Nephron (organoid): ENCODE results near the gene TNFAIP1.

ENCODE experiments used
- H3K27ac Mint-ChIP-seq, 3 experiments: 2 replicates each; pipeline ENCODE4 v1.8.0; 2020; ENCODE audit warnings: mixed read lengths in 3 of 3, mild to moderate bottlenecking in 2 of 3, moderate library complexity in 1 of 3
- H3K27me3 Mint-ChIP-seq: 2 replicates; pipeline ENCODE4 v1.8.0; 2021; ENCODE audit warnings: low read depth, mild to moderate bottlenecking, moderate library complexity, mixed read lengths
- H3K36me3 Mint-ChIP-seq: 2 replicates; pipeline ENCODE4 v1.8.0; 2020; ENCODE audit warnings: low read depth, mixed read lengths
- H3K4me1 Mint-ChIP-seq: 2 replicates; pipeline ENCODE4 v1.8.0; 2020; ENCODE audit warnings: mixed read lengths
- H3K4me3 Mint-ChIP-seq, 3 experiments: 2 replicates each; pipeline ENCODE4 v1.8.0; 2020; ENCODE audit warnings: mild to moderate bottlenecking in 3 of 3, mixed read lengths in 3 of 3, moderate library complexity in 2 of 3
- H3K9me3 Mint-ChIP-seq: 2 replicates; pipeline ENCODE4 v1.8.0; 2020; ENCODE audit warnings: mixed read lengths
- TF ChIP-seq, protein P1 (sequence below), 3 experiments: fragments of 200-600 bp; sonication (generic); IDR thresholded peaks; one replicate each; pipeline ENCODE4 v1.5.0; 2021; ENCODE audit warnings: antibody characterized with exemption in 3 of 3; ENCODE audit not compliant: unreplicated experiment in 3 of 3

TNFAIP1 gene

GRCh38 chr17:28317099-28317965, 18.2 kb upstream of the TNFAIP1 start:
- TF ChIP-seq, protein P1, sequence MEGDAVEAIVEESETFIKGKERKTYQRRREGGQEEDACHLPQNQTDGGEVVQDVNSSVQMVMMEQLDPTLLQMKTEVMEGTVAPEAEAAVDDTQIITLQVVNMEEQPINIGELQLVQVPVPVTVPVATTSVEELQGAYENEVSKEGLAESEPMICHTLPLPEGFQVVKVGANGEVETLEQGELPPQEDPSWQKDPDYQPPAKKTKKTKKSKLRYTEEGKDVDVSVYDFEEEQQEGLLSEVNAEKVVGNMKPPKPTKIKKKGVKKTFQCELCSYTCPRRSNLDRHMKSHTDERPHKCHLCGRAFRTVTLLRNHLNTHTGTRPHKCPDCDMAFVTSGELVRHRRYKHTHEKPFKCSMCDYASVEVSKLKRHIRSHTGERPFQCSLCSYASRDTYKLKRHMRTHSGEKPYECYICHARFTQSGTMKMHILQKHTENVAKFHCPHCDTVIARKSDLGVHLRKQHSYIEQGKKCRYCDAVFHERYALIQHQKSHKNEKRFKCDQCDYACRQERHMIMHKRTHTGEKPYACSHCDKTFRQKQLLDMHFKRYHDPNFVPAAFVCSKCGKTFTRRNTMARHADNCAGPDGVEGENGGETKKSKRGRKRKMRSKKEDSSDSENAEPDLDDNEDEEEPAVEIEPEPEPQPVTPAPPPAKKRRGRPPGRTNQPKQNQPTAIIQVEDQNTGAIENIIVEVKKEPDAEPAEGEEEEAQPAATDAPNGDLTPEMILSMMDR (IDR thresholded peaks at IDR 0.05; ENCODE audit: unreplicated experiment in 3 of 3) = no peak
- no peaks in the 10 kb centered on the region for H3K36me3 Mint-ChIP-seq
- no peaks in the 10 kb centered on the region for H3K9me3 Mint-ChIP-seq
- H3K4me1 Mint-ChIP-seq = peaks cover 38% of the 10 kb centered on the region
- H3K27me3 Mint-ChIP-seq = peaks cover 3% of the 10 kb centered on the region
- peak overlapping the region; percentile 88 to 97 (median 95) for H3K4me3 Mint-ChIP-seq
- peak overlapping the region in 2 of 3 experiments; percentile 15 to 37 for H3K27ac Mint-ChIP-seq

GRCh38 chr17:28317966-28318758, 17.4 kb upstream of the TNFAIP1 start:
- peak overlapping the region; percentile 69 to 93 (median 85) for H3K27ac Mint-ChIP-seq
- no peaks in the 10 kb centered on the region for H3K36me3 Mint-ChIP-seq

DNA sequence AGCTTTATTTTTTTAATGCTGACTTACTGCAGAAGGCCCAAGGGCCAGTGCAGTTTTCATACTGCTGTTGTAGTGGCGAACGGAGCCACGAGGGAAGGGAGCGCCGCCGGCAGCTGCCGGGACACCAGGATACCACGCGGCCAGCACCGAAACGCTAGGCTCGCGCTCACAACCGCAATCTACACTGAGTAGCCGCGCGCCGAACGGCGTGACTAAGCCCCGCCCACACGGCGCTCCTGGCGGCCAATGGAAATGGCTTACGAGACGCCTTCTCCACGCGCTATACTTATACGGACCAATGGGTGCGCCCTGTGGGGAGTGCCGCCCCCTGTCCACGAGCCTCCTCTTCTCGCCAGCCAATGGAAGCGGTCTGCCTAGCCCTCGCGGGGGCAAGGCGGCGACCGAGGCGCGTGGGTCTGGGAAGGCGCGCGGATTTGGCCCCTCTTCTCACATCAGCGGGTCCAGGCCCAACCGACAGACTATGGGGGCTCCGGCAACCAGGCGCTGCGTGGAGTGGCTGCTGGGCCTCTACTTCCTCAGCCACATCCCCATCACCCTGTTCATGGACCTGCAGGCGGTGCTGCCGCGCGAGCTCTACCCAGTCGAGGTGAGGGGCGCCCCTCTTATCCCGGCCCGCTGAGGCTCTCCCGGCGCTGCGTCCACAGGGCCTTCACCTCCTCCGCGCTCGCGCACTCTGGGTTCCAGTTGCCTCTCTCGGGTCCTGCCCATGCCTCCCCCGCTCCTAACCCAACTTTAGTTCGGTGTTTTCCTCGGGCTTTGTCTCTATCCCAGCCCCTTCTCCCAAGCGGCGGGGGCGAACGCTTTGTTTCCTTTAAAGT, 16.6 kb upstream of the TNFAIP1 start, which contains the start of gene TMEM97:
Gene TMEM97, plus strand, starts transcription at position 442 of the 839 bp plus-strand sequence. Its CDS starts 40 bp downstream, at position 482.
- Mint-ChIP-seq H3K9me3 (no peaks in the 10 kb centered on the region), H3K4me3 (peak within 1 kb of the TSS; percentile 88 to 97 (median 95)), H3K27me3 (peaks cover 3% of the 10 kb centered on the region), H3K27ac (peak within 1 kb of the TSS; percentile 69 to 93 (median 85)), H3K4me1 (peaks cover 43% of the 10 kb centered on the region), H3K36me3 (no peaks in the 10 kb centered on the region)
- TF ChIP-seq, protein P1 (IDR thresholded peaks at IDR 0.05; ENCODE audit: unreplicated experiment in 3 of 3) = peak in 1 of 3 experiments; percentile 21

More at GRCh38 chr17:28317966-28318758, 17.4 kb upstream of the TNFAIP1 start:
- H3K27me3 Mint-ChIP-seq = peaks cover 3% of the 10 kb centered on the region
- TF ChIP-seq, protein P1 (IDR thresholded peaks at IDR 0.05; ENCODE audit: unreplicated experiment in 3 of 3) = no peak
- no peaks in the 10 kb centered on the region for H3K9me3 Mint-ChIP-seq
- H3K4me1 Mint-ChIP-seq = peaks cover 42% of the 10 kb centered on the region
- peak overlapping the region; percentile 88 to 97 (median 95) for H3K4me3 Mint-ChIP-seq

GRCh38 chr17:28319598-28319935, 16.0 kb upstream of the TNFAIP1 start:
- H3K9me3 Mint-ChIP-seq = no peaks in the 10 kb centered on the region
- peaks cover 3% of the 10 kb centered on the region for H3K27me3 Mint-ChIP-seq
- H3K4me3 Mint-ChIP-seq = peak overlapping the region; percentile 88 to 97 (median 95)
- H3K4me1 Mint-ChIP-seq = peaks cover 43% of the 10 kb centered on the region
- H3K27ac Mint-ChIP-seq = peak overlapping the region; percentile 69 to 93 (median 85)
- TF ChIP-seq, protein P1 (IDR thresholded peaks at IDR 0.05; ENCODE audit: unreplicated experiment in 3 of 3) = no peak
- no peaks in the 10 kb centered on the region for H3K36me3 Mint-ChIP-seq

DNA sequence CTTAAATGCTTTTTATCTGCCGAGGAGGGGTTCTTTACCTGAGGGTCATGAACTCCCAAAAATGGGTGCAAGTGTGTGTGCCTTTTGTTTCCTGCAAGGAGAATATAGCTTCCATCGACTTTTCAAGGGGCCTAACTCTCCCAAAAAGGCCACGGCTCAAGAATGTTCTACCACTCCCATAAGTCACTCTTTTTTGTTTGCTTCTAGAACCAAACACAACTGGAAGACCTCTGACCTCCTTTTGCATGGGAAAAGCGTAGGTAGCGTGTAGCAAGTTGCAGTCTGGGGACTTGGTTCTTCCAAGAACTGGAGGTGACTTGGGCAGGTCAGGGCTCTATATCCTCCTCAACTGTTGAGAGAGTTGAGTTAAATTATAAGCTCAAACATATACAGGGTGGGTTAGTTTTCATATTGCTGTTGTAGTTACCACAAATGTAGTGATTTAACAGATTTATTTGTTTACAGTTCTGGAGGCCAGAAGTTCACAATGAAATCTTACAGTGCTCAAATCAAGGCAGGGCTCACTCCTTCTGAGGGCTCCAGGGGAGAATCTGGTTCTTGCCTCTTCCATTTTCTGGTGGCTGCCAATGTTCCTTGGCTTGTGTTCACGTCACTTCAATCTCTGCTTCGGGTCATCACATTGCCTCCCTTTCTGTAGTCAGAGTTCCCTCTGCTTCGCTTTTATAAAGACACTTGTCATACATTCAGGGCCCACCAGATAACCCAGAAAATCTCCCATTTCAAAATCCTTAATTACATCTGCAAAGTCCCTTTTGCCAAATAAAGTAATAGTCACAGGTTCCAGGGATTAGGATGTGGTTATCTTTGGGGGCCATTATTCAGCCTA, 15.1 kb upstream of the TNFAIP1 start:
- TF ChIP-seq, protein P1 (IDR thresholded peaks at IDR 0.05; ENCODE audit: unreplicated experiment in 3 of 3) = no peak
- Mint-ChIP-seq H3K4me1 (peaks cover 47% of the 10 kb centered on the region), H3K27ac (peak overlapping the region; percentile 69 to 93 (median 85)), H3K27me3 (peaks cover 3% of the 10 kb centered on the region), H3K9me3 (no peaks in the 10 kb centered on the region), H3K36me3 (no peaks in the 10 kb centered on the region), H3K4me3 (peak overlapping the region; percentile 88 to 97 (median 95))
